GM21619 (cell line): ENCODE results near the gene GNAI3.
A peak's percentile ranks its signal among the peaks of the same experiment; 100 is the strongest.

Experiments
- ATAC-seq: cut with Tn5 transposase; IDR thresholded peaks from one replicate; pipeline ENCODE4 v1.9.1; 2021; ENCODE audit not compliant: unreplicated experiment

The GNAI3 gene

GRCh38 chr1:109634771-109635750 is 86.6 kb downstream of the GNAI3 start:
- ATAC-seq = no peak

GRCh38 chr1:109635862-109636200 is 87.4 kb downstream of the GNAI3 start:
- ATAC-seq = no peak

DNA sequence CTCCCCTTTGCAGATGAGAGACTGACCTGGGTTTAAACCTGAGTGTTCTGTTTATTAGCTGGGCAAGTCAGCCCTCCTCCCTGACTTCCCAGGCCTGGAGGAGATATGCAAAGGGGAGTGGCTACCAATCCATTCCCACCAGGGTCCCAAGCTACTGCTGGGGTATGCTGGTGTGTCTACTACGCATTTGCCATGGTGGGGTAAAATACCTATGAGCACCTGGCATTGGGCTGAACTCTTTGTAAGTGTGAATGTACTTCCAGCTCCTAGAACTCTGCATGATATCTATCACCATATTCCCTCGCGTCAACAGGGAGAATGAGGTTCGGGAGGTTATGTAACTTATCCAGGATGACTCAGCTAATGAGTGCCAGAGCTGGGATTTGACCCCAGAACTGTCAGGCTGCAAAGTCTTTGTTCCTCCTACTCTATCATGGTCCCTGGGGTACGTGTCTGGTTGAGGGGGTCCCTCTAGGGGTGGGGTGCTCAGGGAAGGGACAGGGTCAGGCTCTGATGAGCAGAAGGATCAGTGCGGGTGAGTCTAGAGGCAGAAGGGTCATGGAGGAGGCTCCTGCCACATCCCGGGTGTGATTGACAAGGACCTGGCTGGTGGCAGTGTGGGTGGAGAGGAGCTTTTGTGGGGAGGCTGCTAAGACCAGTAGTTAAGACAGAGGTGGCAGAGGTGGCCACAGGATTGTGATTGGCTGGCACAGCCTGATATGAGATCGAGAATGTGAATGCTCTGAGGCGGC is 88.0 kb downstream of the GNAI3 start:
- ATAC-seq = no peak

- ATAC-seq = no peak
These were observed 89.0 kb downstream of the GNAI3 start for GRCh38 chr1:109637446-109637845.

GRCh38 chr1:109639063-109639840 is 90.8 kb downstream of the GNAI3 start:
- ATAC-seq = no peak

DNA sequence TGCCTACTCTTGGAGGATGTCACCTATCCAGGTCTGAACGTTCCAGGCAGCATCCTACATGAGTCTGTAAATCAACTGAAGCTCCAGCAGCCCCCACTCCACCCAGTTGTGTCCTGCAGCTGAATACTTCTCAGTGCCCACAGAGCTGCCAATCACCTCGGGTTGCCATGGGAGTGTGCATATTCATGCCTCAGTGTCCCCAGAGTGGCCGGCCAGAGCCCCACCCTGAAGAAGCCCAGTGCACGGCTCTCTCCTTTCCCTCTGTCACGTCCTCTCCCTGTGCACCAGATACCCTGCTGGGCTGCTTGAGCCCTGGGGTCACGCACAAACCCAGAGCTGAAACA is 91.4 kb downstream of the GNAI3 start:
- no peak for ATAC-seq

DNA sequence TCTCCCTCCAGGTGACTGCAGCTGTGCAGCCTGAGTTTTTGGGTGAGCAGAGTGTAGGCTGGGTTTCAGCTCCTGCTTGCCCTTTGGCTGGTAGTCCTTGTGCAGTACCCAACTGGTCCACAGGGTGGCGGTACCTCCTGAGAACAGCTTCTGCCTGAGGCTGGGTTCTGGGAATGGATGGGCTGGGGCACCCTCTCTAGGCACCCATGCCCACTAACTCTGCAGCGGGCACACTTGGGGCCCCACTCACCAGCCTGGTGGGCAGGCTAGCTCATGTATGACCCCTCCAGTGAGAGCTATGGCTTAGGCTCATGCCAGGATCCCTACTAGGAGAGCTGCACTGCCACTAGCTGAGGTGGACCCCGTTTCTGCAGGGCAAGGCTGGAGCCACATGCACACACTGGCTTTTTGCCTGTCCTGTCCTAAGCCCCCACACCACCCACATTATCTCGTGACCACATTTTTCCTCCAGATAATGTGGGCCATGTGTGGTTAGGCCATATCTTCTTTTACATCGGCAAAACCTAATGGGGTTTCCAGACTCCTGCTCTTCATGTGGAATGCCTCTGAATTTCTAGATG is 92.0 kb downstream of the GNAI3 start:
- ATAC-seq = peak; percentile 49

DNA sequence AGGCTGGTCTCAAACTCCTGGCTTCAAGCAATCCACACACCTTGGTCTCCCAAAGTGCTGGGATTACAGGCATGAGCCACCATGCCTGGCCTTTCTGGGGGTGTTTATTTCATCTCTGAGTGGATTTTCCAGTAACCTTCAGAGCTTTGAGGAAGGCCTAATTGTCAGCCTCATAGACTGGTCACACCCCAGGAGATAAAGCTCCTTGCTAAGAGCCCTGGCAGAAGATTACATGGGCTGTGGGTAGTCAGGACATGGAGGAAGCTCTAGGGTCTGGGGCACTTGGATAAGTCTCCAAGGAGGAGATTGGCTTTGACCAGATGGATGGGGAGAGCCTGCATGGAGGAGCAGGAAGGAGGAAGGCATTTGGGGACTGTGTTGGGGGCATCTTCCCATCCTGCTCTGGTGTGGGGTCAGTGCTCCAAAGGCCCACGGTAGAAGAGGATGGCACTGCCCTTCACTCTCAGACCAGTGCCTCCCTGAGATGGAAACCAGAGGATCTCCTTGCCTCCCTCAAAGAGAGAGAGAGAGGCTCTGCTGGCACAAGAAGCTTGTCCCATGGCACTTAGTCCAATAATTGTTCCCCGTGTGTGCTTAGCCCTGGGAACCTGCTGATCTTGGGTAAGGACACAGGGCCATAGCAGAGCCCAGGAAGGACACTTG is 92.8 kb downstream of the GNAI3 start:
- ATAC-seq = no peak

- ATAC-seq = no peak
These were observed 93.4 kb downstream of the GNAI3 start for GRCh38 chr1:109641861-109642260.

- ATAC-seq = no peak
These were observed 94.2 kb downstream of the GNAI3 start for GRCh38 chr1:109642626-109643025.

GRCh38 chr1:109643385-109644230 is 95.2 kb downstream of the GNAI3 start:
- peak; percentile 86 for ATAC-seq

GRCh38 chr1:109644670-109645069 is 96.3 kb downstream of the GNAI3 start:
- no peak for ATAC-seq

GRCh38 chr1:109649491-109649914 is 101.1 kb downstream of the GNAI3 start:
- no peak for ATAC-seq

- no peak for ATAC-seq
These were observed 102.2 kb downstream of the GNAI3 start for GRCh38 chr1:109650609-109651008.

- ATAC-seq = no peak
These were observed 104.0 kb downstream of the GNAI3 start for GRCh38 chr1:109652402-109652801.

GRCh38 chr1:109653306-109653705 is 104.9 kb downstream of the GNAI3 start:
- no peak for ATAC-seq

GRCh38 chr1:109654519-109654918 is 106.1 kb downstream of the GNAI3 start:
- no peak for ATAC-seq

DNA sequence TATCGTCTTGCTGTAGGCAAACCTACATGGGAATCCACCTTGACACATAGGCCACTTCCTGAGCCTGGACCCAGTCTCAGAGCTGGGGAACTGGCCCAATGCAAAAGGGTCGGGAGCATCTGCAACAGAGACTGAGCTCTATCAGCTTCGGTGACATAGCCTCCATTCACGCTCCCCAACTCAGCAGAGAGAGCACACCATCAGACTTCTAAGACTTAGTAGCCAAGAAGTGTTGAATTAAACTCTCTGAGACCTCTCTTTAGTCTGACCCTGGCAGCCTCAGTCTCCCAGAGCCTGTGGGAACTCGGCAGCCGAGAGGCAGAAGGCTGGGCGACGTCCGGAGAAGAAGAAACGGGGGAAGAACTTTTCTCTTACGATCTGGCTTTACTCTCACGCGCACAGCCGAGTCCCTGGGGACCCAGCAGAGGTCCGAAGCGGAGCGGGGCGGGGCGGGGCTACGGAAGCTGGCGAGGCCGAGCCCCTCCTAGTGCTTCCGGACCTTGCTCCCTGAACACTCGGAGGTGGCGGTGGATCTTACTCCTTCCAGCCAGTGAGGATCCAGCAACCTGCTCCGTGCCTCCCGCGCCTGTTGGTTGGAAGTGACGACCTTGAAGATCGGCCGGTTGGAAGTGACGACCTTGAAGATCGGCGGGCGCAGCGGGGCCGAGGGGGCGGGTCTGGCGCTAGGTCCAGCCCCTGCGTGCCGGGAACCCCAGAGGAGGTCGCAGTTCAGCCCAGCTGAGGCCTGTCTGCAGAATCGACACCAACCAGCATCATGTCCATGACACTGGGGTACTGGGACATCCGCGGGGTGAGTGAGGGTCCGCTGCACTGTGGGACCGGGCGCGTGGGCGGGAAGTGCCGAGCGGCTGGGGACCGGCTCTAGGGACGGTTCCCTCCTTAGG is 107.5 kb downstream of the GNAI3 start, which contains the start of gene GSTM4:
TSS of gene GSTM4 (plus strand) at position 485 of the 905 bp plus-strand sequence. CDS start at position 776, 291 bp downstream.
- peak; percentile 88 for ATAC-seq
